HCT116 (cell line): Measurements from ENCODE around the gene C1orf50. TPM values are rescaled to one million over a fixed set of nuclear protein-coding genes. Genes with fewer than 3 reads are reported as not detected.

ENCODE experiments used
- ATAC-seq: fragments of 200-7000 bp; cut with Tn5 transposase; 2 replicates; pipeline ENCODE4 v1.9.1; 2020; ENCODE audit warnings: mild to moderate bottlenecking, moderate library complexity
- BruUV-seq: library from RNA; stranded (reverse); fragments of 400-500 nt; replicated peaks from 2 replicates; lab custom pipeline; 2021; lab: Mats Ljungman, UMichigan
- CTCF ChIA-PET: fragments of 300-600 bp; sonication (Branson Sonifier 250); formaldehyde crosslinking; loops from one replicate; lab custom pipeline; 2021; ENCODE audit warnings: antibody characterized with exemption; lab: Charles Lee
- POLR2A ChIA-PET: fragments of 300-600, 350-600 bp; sonication (Branson Sonifier 250); formaldehyde crosslinking; loops from one replicate; lab custom pipeline; 2021; ENCODE audit warnings: antibody characterized with exemption; lab: Charles Lee
- RAD21 ChIA-PET, 2 experiments: fragments of 300-600 bp; sonication (Branson Sonifier 250); formaldehyde crosslinking; loops; one replicate each; lab custom pipeline; 2023; ENCODE audit warnings: low total read pairs in 2 of 2; ENCODE audit not compliant: uncharacterized antibody in 2 of 2, unreplicated experiment in 2 of 2, low non-redundant PET in 1 of 2; lab: Charles Lee
- DNase-seq: peaks from one replicate; pipeline ENCODE4 v3.0.0-alpha.2; 2010; ENCODE audit warnings: low read depth, low spot score
- H2AFZ ChIP-seq: fragments of 200-600 bp; shearing (Covaris generic), sonication (generic); 2 replicates; pipeline ENCODE4 v1.6.1; 2017; ENCODE audit warnings: low read depth, mixed run types, mixed read lengths, antibody characterized with exemption, low read length; ENCODE audit not compliant: poor library complexity, severe bottlenecking
- H3K27ac ChIP-seq: 2 replicates; pipeline ENCODE4 v1.5.1; 2012; ENCODE audit warnings: low read depth, low read length
- H3K27me3 ChIP-seq: fragments of 200-600 bp; sonication (generic); 2 replicates; pipeline ENCODE4 v1.6.1; 2016; ENCODE audit warnings: mixed run types, low read length, mixed read lengths; ENCODE audit not compliant: insufficient read depth
- H3K36me3 ChIP-seq, 2 experiments: fragments of 200-500 bp in 1 of 2; fragments of 200-600 bp in 1 of 2; sonication (Bioruptor generic) in 1 of 2; sonication (generic) in 1 of 2; 2 replicates each; pipeline versions ENCODE4 v1.5.1 to v1.6.1; 2014 to 2016; ENCODE audit warnings: low read length in 2 of 2, inconsistent platforms in 1 of 2, mixed read lengths in 1 of 2, mixed run types in 1 of 2; ENCODE audit not compliant: insufficient read depth in 2 of 2, control insufficient read depth in 1 of 2
- H3K4me1 ChIP-seq, 2 experiments: fragments of 200-600 bp in 1 of 2; sonication (generic) in 1 of 2; 2 replicates each; pipeline versions ENCODE4 v1.5.1 to v1.6.1; 2012 to 2017; ENCODE audit warnings: low read length in 2 of 2, inconsistent platforms in 1 of 2, mild to moderate bottlenecking in 1 of 2, mixed read lengths in 1 of 2, mixed run types in 1 of 2, moderate library complexity in 1 of 2; ENCODE audit not compliant: insufficient read depth in 2 of 2, control insufficient read depth in 1 of 2
- H3K4me2 ChIP-seq: fragments of 200-600 bp; sonication (generic); 2 replicates; pipeline ENCODE4 v1.6.1; 2017; ENCODE audit warnings: mixed run types, low read length, mixed read lengths
- H3K4me3 ChIP-seq, 2 experiments: fragments of 200-600 bp in 1 of 2; sonication (generic) in 1 of 2; replicated peaks in 1 of 2; 2 replicates each; pipeline ENCODE4 v1.5.1; 2011 to 2016; ENCODE audit warnings: low read length in 2 of 2, control low read depth in 1 of 2, low read depth in 1 of 2, mild to moderate bottlenecking in 1 of 2, mixed read lengths in 1 of 2, mixed run types in 1 of 2
- H3K79me2 ChIP-seq: fragments of 200-600 bp; sonication (generic); 2 replicates; pipeline ENCODE4 v1.6.1; 2017; ENCODE audit warnings: mild to moderate bottlenecking, mixed run types, low read length, moderate library complexity, mixed read lengths; ENCODE audit not compliant: insufficient read depth
- H3K9ac ChIP-seq: fragments of 200-600 bp; sonication (generic); 2 replicates; pipeline ENCODE4 v1.6.1; 2016; ENCODE audit warnings: low read length, mixed read lengths
- H3K9me2 ChIP-seq: fragments of 200-600 bp; sonication (generic), shearing (Covaris generic); 2 replicates; pipeline ENCODE4 v1.6.1; 2017; ENCODE audit warnings: mixed run types, mild to moderate bottlenecking, moderate library complexity; ENCODE audit not compliant: insufficient read depth
- H3K9me3 ChIP-seq, 2 experiments: fragments of 200-500 bp in 1 of 2; fragments of 200-600 bp in 1 of 2; sonication (Bioruptor generic) in 1 of 2; sonication (generic) in 1 of 2; 2 replicates each; pipeline ENCODE4 v1.6.1; 2014 to 2017; ENCODE audit warnings: low read length in 2 of 2, mixed read lengths in 2 of 2, inconsistent platforms in 1 of 2, low read depth in 1 of 2, mild to moderate bottlenecking in 1 of 2, mixed run types in 1 of 2, moderate library complexity in 1 of 2; ENCODE audit not compliant: control insufficient read depth in 1 of 2, insufficient read depth in 1 of 2
- H4K20me1 ChIP-seq: fragments of 200-600 bp; sonication (generic), shearing (Covaris generic); 2 replicates; pipeline ENCODE4 v1.6.1; 2017; ENCODE audit warnings: mixed run types, mild to moderate bottlenecking, moderate library complexity; ENCODE audit not compliant: insufficient read depth
- CBX3 ChIP-seq: IDR thresholded peaks from 2 replicates; pipeline ENCODE4 v1.6.1; 2012; ENCODE audit warnings: low read depth
- CEBPB ChIP-seq: IDR thresholded peaks from 2 replicates; pipeline ENCODE4 v1.6.1; 2012; ENCODE audit warnings: low read depth
- CTCF ChIP-seq, 3 experiments: fragments of 200-600 bp in 1 of 3; sonication (generic) in 1 of 3; IDR thresholded peaks in 2 of 3; conservative IDR thresholded peaks in 1 of 3; 2 replicates each; pipeline ENCODE4 v1.5.1; 2012 to 2017; ENCODE audit warnings: low read depth in 2 of 3, low read length in 2 of 3, antibody characterized with exemption in 1 of 3, borderline replicate concordance in 1 of 3, control low read depth in 1 of 3, mild to moderate bottlenecking in 1 of 3, mixed read lengths in 1 of 3, mixed run types in 1 of 3, moderate library complexity in 1 of 3; ENCODE audit not compliant: insufficient read depth in 1 of 3
- ELF1 ChIP-seq: IDR thresholded peaks from 2 replicates; pipeline ENCODE4 v1.6.1; 2012; ENCODE audit warnings: low read depth, borderline replicate concordance
- EZH2 ChIP-seq: fragments of 200-600 bp; sonication (generic); IDR thresholded peaks from 2 replicates; pipeline ENCODE4 v1.6.1; 2017; ENCODE audit warnings: antibody characterized with exemption, mixed run types
- EZH2phosphoT487 ChIP-seq: fragments of 200-600 bp; IDR thresholded peaks from 2 replicates; pipeline ENCODE4 v1.6.1; 2018; ENCODE audit warnings: antibody characterized with exemption, borderline replicate concordance
- FOSL1 ChIP-seq: IDR thresholded peaks from 2 replicates; pipeline ENCODE4 v1.6.1; 2012; ENCODE audit warnings: low read depth
- JUND ChIP-seq: IDR thresholded peaks from 2 replicates; pipeline ENCODE4 v1.6.1; 2012
- MAX ChIP-seq: IDR thresholded peaks from 2 replicates; pipeline ENCODE4 v1.6.1; 2012
- POLR2A ChIP-seq: IDR thresholded peaks from 2 replicates; pipeline ENCODE4 v1.7.0; 2011; ENCODE audit warnings: borderline replicate concordance; ENCODE audit not compliant: insufficient read depth, insufficient read length; ENCODE audit errors: extremely low read depth
- RAD21 ChIP-seq: IDR thresholded peaks from 2 replicates; pipeline ENCODE4 v1.6.1; 2012; ENCODE audit warnings: low read depth, mild to moderate bottlenecking
- SIN3A ChIP-seq: IDR thresholded peaks from 2 replicates; pipeline ENCODE4 v1.6.1; 2012; ENCODE audit warnings: low read depth
- SP1 ChIP-seq: IDR thresholded peaks from 2 replicates; pipeline ENCODE4 v1.6.1; 2012; ENCODE audit warnings: low read depth
- SRF ChIP-seq: IDR thresholded peaks from 2 replicates; pipeline ENCODE4 v1.6.1; 2012; ENCODE audit warnings: low read depth
- TCF7L2 ChIP-seq: IDR thresholded peaks from 2 replicates; pipeline ENCODE4 v1.7.0; 2011; ENCODE audit warnings: borderline replicate concordance, inconsistent platforms; ENCODE audit not compliant: insufficient read depth, insufficient read length; ENCODE audit errors: extremely low read depth
- YY1 ChIP-seq: IDR thresholded peaks from 2 replicates; pipeline ENCODE4 v1.6.1; 2011; ENCODE audit warnings: low read length, low read depth, moderate library complexity, mild to moderate bottlenecking; ENCODE audit not compliant: insufficient replicate concordance; ENCODE audit errors: extremely low read depth
- ZFX ChIP-seq: fragments of 450-650 bp; IDR thresholded peaks from 2 replicates; pipeline ENCODE4 v1.6.1; 2017
- ZNF274 ChIP-seq: fragments of 200-500 bp; sonication (Bioruptor generic); IDR thresholded peaks from 2 replicates; pipeline ENCODE4 v1.6.1; 2014; ENCODE audit warnings: mild to moderate bottlenecking, low read depth, low read length, inconsistent platforms
- intact Hi-C: fragments of 100-400 bp; cut with micrococcal nuclease; formaldehyde crosslinking; loops from 2 replicates; pipeline ENCODE4 v1.10.0; 2022
- total RNA-seq: library from RNA; stranded (reverse); gene quantifications from one replicate; pipeline ENCODE4 v1.2.1, GENCODE V29; 2021; ENCODE audit not compliant: unreplicated experiment
- TF ChIP-seq, protein P1 (sequence below): IDR thresholded peaks from 2 replicates; pipeline ENCODE4 v1.6.1; 2011; ENCODE audit warnings: mild to moderate bottlenecking, low read length, moderate library complexity; ENCODE audit not compliant: insufficient replicate concordance; ENCODE audit errors: extremely low read depth
- TF ChIP-seq, protein P2 (sequence below): IDR thresholded peaks from 2 replicates; pipeline ENCODE4 v1.6.1; 2012

C1orf50 gene
- total RNA-seq, 1 experiment from 2014 or later = 5.8 TPM

- no peak for TF ChIP-seq SP1
- TF ChIP-seq JUND = no peak
- TF ChIP-seq EZH2phosphoT487 = no peak
- TF ChIP-seq, protein P1, sequence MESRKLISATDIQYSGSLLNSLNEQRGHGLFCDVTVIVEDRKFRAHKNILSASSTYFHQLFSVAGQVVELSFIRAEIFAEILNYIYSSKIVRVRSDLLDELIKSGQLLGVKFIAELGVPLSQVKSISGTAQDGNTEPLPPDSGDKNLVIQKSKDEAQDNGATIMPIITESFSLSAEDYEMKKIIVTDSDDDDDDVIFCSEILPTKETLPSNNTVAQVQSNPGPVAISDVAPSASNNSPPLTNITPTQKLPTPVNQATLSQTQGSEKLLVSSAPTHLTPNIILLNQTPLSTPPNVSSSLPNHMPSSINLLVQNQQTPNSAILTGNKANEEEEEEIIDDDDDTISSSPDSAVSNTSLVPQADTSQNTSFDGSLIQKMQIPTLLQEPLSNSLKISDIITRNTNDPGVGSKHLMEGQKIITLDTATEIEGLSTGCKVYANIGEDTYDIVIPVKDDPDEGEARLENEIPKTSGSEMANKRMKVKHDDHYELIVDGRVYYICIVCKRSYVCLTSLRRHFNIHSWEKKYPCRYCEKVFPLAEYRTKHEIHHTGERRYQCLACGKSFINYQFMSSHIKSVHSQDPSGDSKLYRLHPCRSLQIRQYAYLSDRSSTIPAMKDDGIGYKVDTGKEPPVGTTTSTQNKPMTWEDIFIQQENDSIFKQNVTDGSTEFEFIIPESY = no peak
- TF ChIP-seq ZFX = no peak
- TF ChIP-seq ZNF274 = no peak
- TF ChIP-seq, protein P2, sequence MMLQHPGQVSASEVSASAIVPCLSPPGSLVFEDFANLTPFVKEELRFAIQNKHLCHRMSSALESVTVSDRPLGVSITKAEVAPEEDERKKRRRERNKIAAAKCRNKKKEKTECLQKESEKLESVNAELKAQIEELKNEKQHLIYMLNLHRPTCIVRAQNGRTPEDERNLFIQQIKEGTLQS = no peak
- TF ChIP-seq RAD21 = no peak
Measured at GRCh38 chr1:42797414-42797813, 30.4 kb downstream of the C1orf50 start (continued).

- ChIA-PET CTCF (no interaction called here), RAD21 (no interaction called here)
- TF ChIP-seq, protein P1 = no peak
- TF ChIP-seq ELF1 (no peak), CTCF (IDR thresholded peaks at IDR 0.05 in 2 of 3, conservative IDR thresholded peaks at IDR 0.05 in 1 of 3; ENCODE audit: borderline replicate concordance in 1 of 3, insufficient read depth in 1 of 3, low read depth in 2 of 3, low read length in 2 of 3) (no peak), MAX (no peak), EZH2 (no peak), SIN3A (no peak), FOSL1 (no peak), TCF7L2 (no peak), CEBPB (no peak), POLR2A (no peak), SRF (no peak), JUND (no peak), RAD21 (no peak), CBX3 (no peak), YY1 (no peak)
- TF ChIP-seq, protein P2 = no peak
Measured at GRCh38 chr1:42797979-42798378, 30.9 kb downstream of the C1orf50 start.

More at GRCh38 chr1:42797979-42798378, 30.9 kb downstream of the C1orf50 start:
- ATAC-seq (no peak), DNase-seq (no peak)
- Histone ChIP-seq H3K79me2 (no peaks in the 10 kb centered on the region), H3K4me3 (no peak overlapping the region), H3K4me2 (no peak overlapping the region), H3K36me3 (no peaks in the 10 kb centered on the region), H3K9me3 (no peaks in the 10 kb centered on the region), H3K9me2 (no peaks in the 10 kb centered on the region), H2AFZ (no peak overlapping the region), H3K4me1 (no peaks in the 10 kb centered on the region), H4K20me1 (no peaks in the 10 kb centered on the region), H3K27me3 (no peaks in the 10 kb centered on the region), H3K27ac (no peak overlapping the region), H3K9ac (no peak overlapping the region)
- no TSS peak for BruUV-seq
- POLR2A ChIA-PET = no interaction called here
- intact Hi-C loops = no loop called here
